PC-3 (cell line): ENCODE measurements around the gene GPR108.

Experiments
- CTCF ChIP-seq: fragments of 300-600 bp; sonication (generic); conservative IDR thresholded peaks from 2 replicates; pipeline ENCODE4 v1.5.1; 2017; ENCODE audit warnings: antibody characterized with exemption, low read depth, mild to moderate bottlenecking, low read length
- EZH2 ChIP-seq: fragments of 300-600 bp; sonication (generic); IDR thresholded peaks from one replicate; pipeline ENCODE4 v1.6.1; 2017; ENCODE audit warnings: antibody characterized with exemption, mild to moderate bottlenecking, low read length; ENCODE audit not compliant: unreplicated experiment
- EZH2phosphoT487 ChIP-seq: fragments of 300-600 bp; sonication (generic); IDR thresholded peaks from 2 replicates; pipeline ENCODE4 v1.6.1; 2018; ENCODE audit warnings: mild to moderate bottlenecking, antibody characterized with exemption, low read length, borderline replicate concordance

- TF ChIP-seq EZH2 (no peak), EZH2phosphoT487 (no peak), CTCF (no peak)
Measured at GRCh38 chr19:6744381-6745301, 7.3 kb upstream of the GPR108 start.
